Glomerular endothelial cell (primary cell): ENCODE results near the gene S100A1. TPM values are rescaled to one million over a fixed set of nuclear protein-coding genes. Genes with fewer than 3 reads are reported as not detected.
"Not testable (repeated sequence)": the region's sequence is repeated elsewhere in the genome, so short reads cannot be mapped to it uniquely, and the experiment has no call there.

ENCODE experiments used
- DNase-seq: peaks from one replicate; pipeline ENCODE4 v3.0.0-alpha.2; 2011; ENCODE audit warnings: low read depth, low spot score; ENCODE audit errors: extremely low read depth
- total RNA-seq: library from RNA; depleted of rRNA; stranded (reverse); fragments of >200 nt; gene quantifications from 2 replicates; pipeline ENCODE4 v1.2.3, GENCODE V29; 2015

The S100A1 gene
- total RNA-seq, 1 donor from 2014 or later, result not detected

GRCh38 chr1:153629343-153629665, 1.1 kb downstream of the S100A1 start:
- no peak for DNase-seq

GRCh38 chr1:153629971-153630370, 1.7 kb downstream of the S100A1 start:
- DNase-seq, result no peak

- DNase-seq, result no peak
Measured at GRCh38 chr1:153630384-153630783, 2.1 kb downstream of the S100A1 start.

- DNase-seq, result no peak
Measured at GRCh38 chr1:153631047-153632022, 3.1 kb downstream of the S100A1 start.

- no peak for DNase-seq
Measured at GRCh38 chr1:153633161-153633753, 5.0 kb downstream of the S100A1 start.

GRCh38 chr1:153633754-153634665, 5.8 kb downstream of the S100A1 start, which contains the start of gene CHTOP:
CHTOP (plus strand) TSS chr1:153634066; CDS start chr1:153636589, 2,523 bp downstream.
- DNase-seq, result peak; percentile 95

- no peak for DNase-seq
Measured at GRCh38 chr1:153635872-153636271, 7.6 kb downstream of the S100A1 start.

GRCh38 chr1:153636312-153636711, 8.1 kb downstream of the S100A1 start:
- DNase-seq, result no peak

GRCh38 chr1:153638261-153638660, 10.0 kb downstream of the S100A1 start:
- no peak for DNase-seq

- no peak for DNase-seq
Measured at GRCh38 chr1:153639280-153639679, 11.0 kb downstream of the S100A1 start.

- DNase-seq, result not testable (repeated sequence)
Measured at GRCh38 chr1:153640213-153640612, 12.0 kb downstream of the S100A1 start.

- no peak for DNase-seq
Measured at GRCh38 chr1:153640861-153641260, 12.6 kb downstream of the S100A1 start.

GRCh38 chr1:153642161-153642560, 13.9 kb downstream of the S100A1 start:
- DNase-seq, result no peak

- no peak for DNase-seq
Measured at GRCh38 chr1:153643100-153643499, 14.9 kb downstream of the S100A1 start.

- no peak for DNase-seq
Measured at GRCh38 chr1:153643816-153644215, 15.6 kb downstream of the S100A1 start.

- no peak for DNase-seq
Measured at GRCh38 chr1:153646672-153647345, 18.6 kb downstream of the S100A1 start.

- no peak for DNase-seq
Measured at GRCh38 chr1:153647346-153647714, 19.1 kb downstream of the S100A1 start.

- DNase-seq, result no peak
Measured at GRCh38 chr1:153648000-153648643, 19.9 kb downstream of the S100A1 start.

GRCh38 chr1:153649137-153649862, 21.1 kb downstream of the S100A1 start:
- DNase-seq, result no peak
